GM23338 (cell line): ENCODE measurements around the gene CABLES1. TPM values are rescaled to one million over a fixed set of nuclear protein-coding genes. Genes with fewer than 3 reads are reported as not detected.

Source experiments
- ATAC-seq: fragments of 200-7000 bp; cut with Tn5 transposase; 3 replicates; pipeline ENCODE4 v1.9.1; 2020
- DNase-seq: peaks from one replicate; pipeline ENCODE4 v3.0.0-alpha.2; 2015; ENCODE audit warnings: low spot score
- H2AFZ ChIP-seq: fragments of 200-600 bp; sonication (generic); 2 replicates; pipeline ENCODE4 v1.8.0; 2016; ENCODE audit warnings: antibody characterized with exemption, mild to moderate bottlenecking, moderate library complexity
- H3F3A ChIP-seq: fragments of 200-600 bp; sonication (generic); replicated peaks from 2 replicates; pipeline ENCODE4 v1.8.0; 2017; ENCODE audit warnings: antibody characterized with exemption, mixed run types, low read depth
- H3K27ac ChIP-seq: fragments of 200-600 bp; sonication (generic); 2 replicates; pipeline ENCODE4 v1.6.1; 2016; ENCODE audit warnings: low read depth
- H3K27me3 ChIP-seq: fragments of 200-600 bp; sonication (generic); 2 replicates; pipeline ENCODE4 v1.8.0; 2016; ENCODE audit warnings: mild to moderate bottlenecking, mixed run types, moderate library complexity; ENCODE audit not compliant: insufficient read depth
- H3K36me3 ChIP-seq: fragments of 200-600 bp; sonication (generic); 2 replicates; pipeline ENCODE4 v1.8.0; 2016; ENCODE audit warnings: mild to moderate bottlenecking; ENCODE audit not compliant: insufficient read depth
- H3K4me1 ChIP-seq: fragments of 200-600 bp; sonication (generic); 2 replicates; pipeline ENCODE4 v1.8.0; 2016; ENCODE audit warnings: mild to moderate bottlenecking, moderate library complexity; ENCODE audit not compliant: insufficient read depth
- H3K4me2 ChIP-seq: fragments of 200-600 bp; sonication (generic); 2 replicates; pipeline ENCODE4 v1.7.1; 2017; ENCODE audit warnings: mixed run types
- H3K4me3 ChIP-seq: fragments of 200-600 bp; sonication (generic); 2 replicates; pipeline ENCODE4 v1.6.1; 2016; ENCODE audit warnings: mixed run types
- H3K79me2 ChIP-seq: fragments of 200-600 bp; sonication (generic); replicated peaks from 2 replicates; pipeline ENCODE4 v1.8.0; 2017; ENCODE audit warnings: mild to moderate bottlenecking; ENCODE audit not compliant: insufficient read depth
- H3K9me2 ChIP-seq: fragments of 200-600 bp; sonication (generic); 2 replicates; pipeline ENCODE4 v1.8.0; 2017; ENCODE audit not compliant: insufficient read depth
- H4K20me1 ChIP-seq: fragments of 200-600 bp; sonication (generic); replicated peaks from 2 replicates; pipeline ENCODE4 v1.8.0; 2017; ENCODE audit warnings: mild to moderate bottlenecking; ENCODE audit not compliant: insufficient read depth
- H3K27ac Mint-ChIP-seq: 2 replicates; pipeline ENCODE4 v1.8.0; 2020; ENCODE audit warnings: inconsistent platforms, mild to moderate bottlenecking, moderate library complexity, mixed read lengths
- H3K27me3 Mint-ChIP-seq: 3 replicates; pipeline ENCODE4 v1.8.0; 2022; ENCODE audit warnings: low read depth, mild to moderate bottlenecking, moderate library complexity, mixed read lengths, inconsistent platforms; ENCODE audit not compliant: insufficient read depth, poor library complexity
- H3K36me3 Mint-ChIP-seq: 3 replicates; pipeline ENCODE4 v1.8.0; 2021; ENCODE audit warnings: low read depth, mild to moderate bottlenecking, inconsistent platforms, moderate library complexity, mixed read lengths
- H3K4me1 Mint-ChIP-seq: 3 replicates; pipeline ENCODE4 v1.8.0; 2020; ENCODE audit warnings: mild to moderate bottlenecking, inconsistent platforms, mixed read lengths
- H3K4me3 Mint-ChIP-seq: 3 replicates; pipeline ENCODE4 v1.8.0; 2021; ENCODE audit warnings: moderate library complexity, mild to moderate bottlenecking, inconsistent platforms, mixed read lengths
- H3K9me3 Mint-ChIP-seq: 3 replicates; pipeline ENCODE4 v1.8.0; 2020; ENCODE audit warnings: moderate library complexity, mild to moderate bottlenecking, inconsistent platforms, mixed read lengths
- CREB1 ChIP-seq: fragments of 250-450 bp; sonication (Bioruptor Pico); IDR thresholded peaks from 2 replicates; pipeline ENCODE4 v1.5.0; 2020; ENCODE audit warnings: low read depth, mild to moderate bottlenecking, moderate library complexity
- EZH2 ChIP-seq: fragments of 200-600 bp; sonication (generic); IDR thresholded peaks from one replicate; pipeline ENCODE4 v1.8.0; 2017; ENCODE audit warnings: antibody characterized with exemption, mild to moderate bottlenecking, low read depth; ENCODE audit not compliant: unreplicated experiment
- EZH2phosphoT487 ChIP-seq: fragments of 200-600 bp; sonication (generic); IDR thresholded peaks from one replicate; pipeline ENCODE4 v1.8.1; 2018; ENCODE audit warnings: antibody characterized with exemption; ENCODE audit not compliant: unreplicated experiment
- JUNB ChIP-seq: IDR thresholded peaks from one replicate; pipeline ENCODE4 v1.6.1; 2016; ENCODE audit warnings: antibody characterized with exemption; ENCODE audit not compliant: unreplicated experiment
- NANOG ChIP-seq: IDR thresholded peaks from 2 replicates; pipeline ENCODE4 v1.6.1; 2016; ENCODE audit warnings: antibody characterized with exemption, borderline replicate concordance
- POLR2AphosphoS5 ChIP-seq: IDR thresholded peaks from 2 replicates; pipeline ENCODE4 v1.6.1; 2016; ENCODE audit warnings: antibody characterized with exemption, low read depth
- STAT1 ChIP-seq: IDR thresholded peaks from one replicate; pipeline ENCODE4 v1.6.1; 2016; ENCODE audit warnings: antibody characterized with exemption; ENCODE audit not compliant: unreplicated experiment
- ZNF114 ChIP-seq: fragments of 250-450 bp; sonication (Bioruptor Pico); IDR thresholded peaks from 2 replicates; pipeline ENCODE4 v1.5.0; 2020; ENCODE audit warnings: mild to moderate bottlenecking, moderate library complexity
- ZNF331 ChIP-seq: fragments of 250-450 bp; sonication (Bioruptor Pico); IDR thresholded peaks from 2 replicates; pipeline ENCODE4 v1.5.0; 2020; ENCODE audit warnings: low read depth, mild to moderate bottlenecking, moderate library complexity
- polyA plus RNA-seq: library from polyadenylated mRNA; unstranded; fragments of >200 nt; fragmentation: Nextera tagmentation; extraction: Ambion mirVana; gene quantifications from 2 replicates; pipeline ENCODE4 v1.2.1, GENCODE V29; 2016
- total RNA-seq: library from RNA; depleted of rRNA; stranded (reverse); fragments of >200 nt; shearing (Covaris generic); gene quantifications from 2 replicates; pipeline ENCODE4 v1.2.3, GENCODE V29; 2014
- TF ChIP-seq, protein P1 (sequence below): IDR thresholded peaks from one replicate; pipeline ENCODE4 v1.6.1; 2018; ENCODE audit warnings: antibody characterized with exemption; ENCODE audit not compliant: unreplicated experiment
- TF ChIP-seq, protein P2 (sequence below): fragments of 250-450 bp; sonication (Bioruptor Pico); IDR thresholded peaks from 2 replicates; pipeline ENCODE4 v1.5.0; 2020; ENCODE audit warnings: mild to moderate bottlenecking, moderate library complexity
- TF ChIP-seq, protein P3 (sequence below), 2 experiments: fragments of 200-600 bp in 1 of 2; sonication (generic) in 1 of 2; conservative IDR thresholded peaks; 2 replicates each; pipeline versions ENCODE4 v1.5.1 to v1.6.1; 2016 to 2017; ENCODE audit warnings: antibody characterized with exemption in 2 of 2, low read depth in 2 of 2, mild to moderate bottlenecking in 2 of 2, moderate library complexity in 1 of 2
- TF ChIP-seq, protein P4 (sequence below): IDR thresholded peaks from 2 replicates; pipeline ENCODE4 v1.6.1; 2016; ENCODE audit warnings: antibody characterized with exemption

CABLES1 gene
- total and polyA plus RNA-seq, 2 experiments from 2014 or later: 2.6 to 12.4 TPM

GRCh38 chr18:23205980-23206379, 70.7 kb downstream of the CABLES1 start:
- no peak overlapping the region for H3K4me2 ChIP-seq
- DNase-seq: no peak
- H3K27me3 ChIP-seq: no peaks in the 10 kb centered on the region
- H3K4me3 ChIP-seq: no peak overlapping the region
- no peaks in the 10 kb centered on the region; the same call in 1 of the 2 replicates for H3K79me2 ChIP-seq
- H3F3A ChIP-seq: no peaks in the 10 kb centered on the region
- peaks cover 4% of the 10 kb centered on the region; the same call in 1 of the 2 replicates for H3K36me3 ChIP-seq
- Mint-ChIP-seq H3K27ac (no peak overlapping the region), H3K27me3 (peaks cover 10% of the 10 kb centered on the region), H3K4me1 (peaks cover 3% of the 10 kb centered on the region), H3K9me3 (no peaks in the 10 kb centered on the region; the same call in 2 of the 3 replicates), H3K4me3 (no peak overlapping the region), H3K36me3 (peaks cover 57% of the 10 kb centered on the region)
- H4K20me1 ChIP-seq: no peaks in the 10 kb centered on the region
- no peak overlapping the region for H3K27ac ChIP-seq
- no peak overlapping the region for H2AFZ ChIP-seq
- TF ChIP-seq ZNF331 (CRISPR knock-in tag) (no peak), JUNB (no peak), STAT1 (no peak), EZH2 (no peak), NANOG (no peak), POLR2AphosphoS5 (no peak), CREB1 (CRISPR knock-in tag) (no peak), EZH2phosphoT487 (no peak), ZNF114 (CRISPR knock-in tag) (no peak)
- TF ChIP-seq, protein P1, sequence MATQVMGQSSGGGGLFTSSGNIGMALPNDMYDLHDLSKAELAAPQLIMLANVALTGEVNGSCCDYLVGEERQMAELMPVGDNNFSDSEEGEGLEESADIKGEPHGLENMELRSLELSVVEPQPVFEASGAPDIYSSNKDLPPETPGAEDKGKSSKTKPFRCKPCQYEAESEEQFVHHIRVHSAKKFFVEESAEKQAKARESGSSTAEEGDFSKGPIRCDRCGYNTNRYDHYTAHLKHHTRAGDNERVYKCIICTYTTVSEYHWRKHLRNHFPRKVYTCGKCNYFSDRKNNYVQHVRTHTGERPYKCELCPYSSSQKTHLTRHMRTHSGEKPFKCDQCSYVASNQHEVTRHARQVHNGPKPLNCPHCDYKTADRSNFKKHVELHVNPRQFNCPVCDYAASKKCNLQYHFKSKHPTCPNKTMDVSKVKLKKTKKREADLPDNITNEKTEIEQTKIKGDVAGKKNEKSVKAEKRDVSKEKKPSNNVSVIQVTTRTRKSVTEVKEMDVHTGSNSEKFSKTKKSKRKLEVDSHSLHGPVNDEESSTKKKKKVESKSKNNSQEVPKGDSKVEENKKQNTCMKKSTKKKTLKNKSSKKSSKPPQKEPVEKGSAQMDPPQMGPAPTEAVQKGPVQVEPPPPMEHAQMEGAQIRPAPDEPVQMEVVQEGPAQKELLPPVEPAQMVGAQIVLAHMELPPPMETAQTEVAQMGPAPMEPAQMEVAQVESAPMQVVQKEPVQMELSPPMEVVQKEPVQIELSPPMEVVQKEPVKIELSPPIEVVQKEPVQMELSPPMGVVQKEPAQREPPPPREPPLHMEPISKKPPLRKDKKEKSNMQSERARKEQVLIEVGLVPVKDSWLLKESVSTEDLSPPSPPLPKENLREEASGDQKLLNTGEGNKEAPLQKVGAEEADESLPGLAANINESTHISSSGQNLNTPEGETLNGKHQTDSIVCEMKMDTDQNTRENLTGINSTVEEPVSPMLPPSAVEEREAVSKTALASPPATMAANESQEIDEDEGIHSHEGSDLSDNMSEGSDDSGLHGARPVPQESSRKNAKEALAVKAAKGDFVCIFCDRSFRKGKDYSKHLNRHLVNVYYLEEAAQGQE: no peak
- TF ChIP-seq, protein P2, sequence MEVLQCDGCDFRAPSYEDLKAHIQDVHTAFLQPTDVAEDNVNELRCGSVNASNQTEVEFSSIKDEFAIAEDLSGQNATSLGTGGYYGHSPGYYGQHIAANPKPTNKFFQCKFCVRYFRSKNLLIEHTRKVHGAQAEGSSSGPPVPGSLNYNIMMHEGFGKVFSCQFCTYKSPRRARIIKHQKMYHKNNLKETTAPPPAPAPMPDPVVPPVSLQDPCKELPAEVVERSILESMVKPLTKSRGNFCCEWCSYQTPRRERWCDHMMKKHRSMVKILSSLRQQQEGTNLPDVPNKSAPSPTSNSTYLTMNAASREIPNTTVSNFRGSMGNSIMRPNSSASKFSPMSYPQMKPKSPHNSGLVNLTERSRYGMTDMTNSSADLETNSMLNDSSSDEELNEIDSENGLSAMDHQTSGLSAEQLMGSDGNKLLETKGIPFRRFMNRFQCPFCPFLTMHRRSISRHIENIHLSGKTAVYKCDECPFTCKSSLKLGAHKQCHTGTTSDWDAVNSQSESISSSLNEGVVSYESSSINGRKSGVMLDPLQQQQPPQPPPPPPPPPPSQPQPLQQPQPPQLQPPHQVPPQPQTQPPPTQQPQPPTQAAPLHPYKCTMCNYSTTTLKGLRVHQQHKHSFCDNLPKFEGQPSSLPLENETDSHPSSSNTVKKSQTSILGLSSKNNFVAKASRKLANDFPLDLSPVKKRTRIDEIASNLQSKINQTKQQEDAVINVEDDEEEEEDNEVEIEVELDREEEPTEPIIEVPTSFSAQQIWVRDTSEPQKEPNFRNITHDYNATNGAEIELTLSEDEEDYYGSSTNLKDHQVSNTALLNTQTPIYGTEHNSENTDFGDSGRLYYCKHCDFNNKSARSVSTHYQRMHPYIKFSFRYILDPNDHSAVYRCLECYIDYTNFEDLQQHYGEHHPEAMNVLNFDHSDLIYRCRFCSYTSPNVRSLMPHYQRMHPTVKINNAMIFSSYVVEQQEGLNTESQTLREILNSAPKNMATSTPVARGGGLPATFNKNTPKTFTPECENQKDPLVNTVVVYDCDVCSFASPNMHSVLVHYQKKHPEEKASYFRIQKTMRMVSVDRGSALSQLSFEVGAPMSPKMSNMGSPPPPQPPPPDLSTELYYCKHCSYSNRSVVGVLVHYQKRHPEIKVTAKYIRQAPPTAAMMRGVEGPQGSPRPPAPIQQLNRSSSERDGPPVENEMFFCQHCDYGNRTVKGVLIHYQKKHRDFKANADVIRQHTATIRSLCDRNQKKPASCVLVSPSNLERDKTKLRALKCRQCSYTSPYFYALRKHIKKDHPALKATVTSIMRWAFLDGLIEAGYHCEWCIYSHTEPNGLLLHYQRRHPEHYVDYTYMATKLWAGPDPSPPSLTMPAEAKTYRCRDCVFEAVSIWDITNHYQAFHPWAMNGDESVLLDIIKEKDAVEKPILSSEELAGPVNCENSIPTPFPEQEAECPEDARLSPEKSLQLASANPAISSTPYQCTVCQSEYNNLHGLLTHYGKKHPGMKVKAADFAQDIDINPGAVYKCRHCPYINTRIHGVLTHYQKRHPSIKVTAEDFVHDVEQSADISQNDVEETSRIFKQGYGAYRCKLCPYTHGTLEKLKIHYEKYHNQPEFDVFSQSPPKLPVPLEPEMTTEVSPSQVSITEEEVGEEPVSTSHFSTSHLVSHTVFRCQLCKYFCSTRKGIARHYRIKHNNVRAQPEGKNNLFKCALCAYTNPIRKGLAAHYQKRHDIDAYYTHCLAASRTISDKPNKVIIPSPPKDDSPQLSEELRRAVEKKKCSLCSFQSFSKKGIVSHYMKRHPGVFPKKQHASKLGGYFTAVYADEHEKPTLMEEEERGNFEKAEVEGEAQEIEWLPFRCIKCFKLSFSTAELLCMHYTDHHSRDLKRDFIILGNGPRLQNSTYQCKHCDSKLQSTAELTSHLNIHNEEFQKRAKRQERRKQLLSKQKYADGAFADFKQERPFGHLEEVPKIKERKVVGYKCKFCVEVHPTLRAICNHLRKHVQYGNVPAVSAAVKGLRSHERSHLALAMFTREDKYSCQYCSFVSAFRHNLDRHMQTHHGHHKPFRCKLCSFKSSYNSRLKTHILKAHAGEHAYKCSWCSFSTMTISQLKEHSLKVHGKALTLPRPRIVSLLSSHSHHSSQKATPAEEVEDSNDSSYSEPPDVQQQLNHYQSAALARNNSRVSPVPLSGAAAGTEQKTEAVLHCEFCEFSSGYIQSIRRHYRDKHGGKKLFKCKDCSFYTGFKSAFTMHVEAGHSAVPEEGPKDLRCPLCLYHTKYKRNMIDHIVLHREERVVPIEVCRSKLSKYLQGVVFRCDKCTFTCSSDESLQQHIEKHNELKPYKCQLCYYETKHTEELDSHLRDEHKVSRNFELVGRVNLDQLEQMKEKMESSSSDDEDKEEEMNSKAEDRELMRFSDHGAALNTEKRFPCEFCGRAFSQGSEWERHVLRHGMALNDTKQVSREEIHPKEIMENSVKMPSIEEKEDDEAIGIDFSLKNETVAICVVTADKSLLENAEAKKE (CRISPR knock-in tag): no peak
- TF ChIP-seq, protein P3, sequence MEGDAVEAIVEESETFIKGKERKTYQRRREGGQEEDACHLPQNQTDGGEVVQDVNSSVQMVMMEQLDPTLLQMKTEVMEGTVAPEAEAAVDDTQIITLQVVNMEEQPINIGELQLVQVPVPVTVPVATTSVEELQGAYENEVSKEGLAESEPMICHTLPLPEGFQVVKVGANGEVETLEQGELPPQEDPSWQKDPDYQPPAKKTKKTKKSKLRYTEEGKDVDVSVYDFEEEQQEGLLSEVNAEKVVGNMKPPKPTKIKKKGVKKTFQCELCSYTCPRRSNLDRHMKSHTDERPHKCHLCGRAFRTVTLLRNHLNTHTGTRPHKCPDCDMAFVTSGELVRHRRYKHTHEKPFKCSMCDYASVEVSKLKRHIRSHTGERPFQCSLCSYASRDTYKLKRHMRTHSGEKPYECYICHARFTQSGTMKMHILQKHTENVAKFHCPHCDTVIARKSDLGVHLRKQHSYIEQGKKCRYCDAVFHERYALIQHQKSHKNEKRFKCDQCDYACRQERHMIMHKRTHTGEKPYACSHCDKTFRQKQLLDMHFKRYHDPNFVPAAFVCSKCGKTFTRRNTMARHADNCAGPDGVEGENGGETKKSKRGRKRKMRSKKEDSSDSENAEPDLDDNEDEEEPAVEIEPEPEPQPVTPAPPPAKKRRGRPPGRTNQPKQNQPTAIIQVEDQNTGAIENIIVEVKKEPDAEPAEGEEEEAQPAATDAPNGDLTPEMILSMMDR (conservative IDR thresholded peaks at IDR 0.05; ENCODE audit: low read depth in 2 of 2): no peak
- TF ChIP-seq, protein P4, sequence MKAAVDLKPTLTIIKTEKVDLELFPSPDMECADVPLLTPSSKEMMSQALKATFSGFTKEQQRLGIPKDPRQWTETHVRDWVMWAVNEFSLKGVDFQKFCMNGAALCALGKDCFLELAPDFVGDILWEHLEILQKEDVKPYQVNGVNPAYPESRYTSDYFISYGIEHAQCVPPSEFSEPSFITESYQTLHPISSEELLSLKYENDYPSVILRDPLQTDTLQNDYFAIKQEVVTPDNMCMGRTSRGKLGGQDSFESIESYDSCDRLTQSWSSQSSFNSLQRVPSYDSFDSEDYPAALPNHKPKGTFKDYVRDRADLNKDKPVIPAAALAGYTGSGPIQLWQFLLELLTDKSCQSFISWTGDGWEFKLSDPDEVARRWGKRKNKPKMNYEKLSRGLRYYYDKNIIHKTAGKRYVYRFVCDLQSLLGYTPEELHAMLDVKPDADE: no peak
- no peaks in the 10 kb centered on the region for H3K4me1 ChIP-seq
- H3K9me2 ChIP-seq: no peaks in the 10 kb centered on the region
- ATAC-seq: no peak
